ENCODE measurements around the gene ALOX12B. TPM values are rescaled to one million over a fixed set of nuclear protein-coding genes. Genes with fewer than 3 reads are reported as not detected.
"Not testable (repeated sequence)": the region's sequence is repeated elsewhere in the genome, so short reads cannot be mapped to it uniquely, and the experiment has no call there.

The ALOX12B gene
- total RNA-seq, 4 donors from 2014 or later: not detected

GRCh38 chr17:8110456-8110804 is 22.9 kb upstream of the ALOX12B start:
- WGBS, 2 donors (ENCODE audit: low coverage in 1 of 2): 15 to 50% methylated on average over 2 to 10 of the region's 10 CpGs
- no peaks in the 10 kb centered on the region for H3K36me3 ChIP-seq
- H3K27ac ChIP-seq: no peak overlapping the region
- in situ Hi-C loops (cut with MboI; ENCODE audit: low pct_ligation_motif_present in 1 of 4, low pct_unique_long_range_greater_than_20kb in 1 of 4, low sequenced_read_pairs in 3 of 4): loop anchor here in 1 of 4 donors (10.0 kb wide), 1 partner anchor 46 kb away; no protein-coding TSS in a partner anchor
- peaks cover 4 to 10% (median 7%) of the 10 kb centered on the region in 4 donors for H3K4me1 ChIP-seq
- H3K9me3 ChIP-seq: no peaks in the 10 kb centered on the region
- H3K4me3 ChIP-seq: peak overlapping the region in 1 of 4 donors; percentile 42
- peaks cover 75% of the 10 kb centered on the region for H3K27me3 ChIP-seq
- no peak for TF ChIP-seq POLR2A (IDR thresholded peaks at IDR 0.05)
- TF ChIP-seq CTCF (IDR thresholded peaks at IDR 0.05): peak in 1 of 5 experiments; percentile 7
- intact Hi-C loops (cut with DNase I; ENCODE audit: low total_unique reads): no loop called here
- DNase-seq: no peak

- intact Hi-C loops (cut with DNase I; ENCODE audit: low total_unique reads) (no loop called here), in situ Hi-C loops (cut with MboI; ENCODE audit: low pct_ligation_motif_present in 1 of 4, low pct_unique_long_range_greater_than_20kb in 1 of 4, low sequenced_read_pairs in 3 of 4) (loop anchor here in 1 of 4 donors (10.0 kb wide), 1 partner anchor 45 kb away; no protein-coding TSS in a partner anchor)
- Histone ChIP-seq H3K27me3 (peaks cover 69% of the 10 kb centered on the region), H3K27ac (no peak overlapping the region), H3K4me3 (peak overlapping the region in 2 of 4 donors; percentile 39 to 42), H3K4me1 (peaks cover 4 to 10% (median 7%) of the 10 kb centered on the region in 4 donors), H3K36me3 (no peaks in the 10 kb centered on the region), H3K9me3 (no peaks in the 10 kb centered on the region)
- peak; percentile 78 for DNase-seq
- TF ChIP-seq EP300 (IDR thresholded peaks at IDR 0.05; ENCODE audit: low read depth): no peak
- TF ChIP-seq CTCF (IDR thresholded peaks at IDR 0.05): peak; percentile 77 to 93 (median 87)
- WGBS, 2 donors (ENCODE audit: low coverage in 1 of 2): 0 to 12% methylated on average over 4 to 52 of the region's 63 CpGs
Measured at GRCh38 chr17:8109661-8110455, 22.3 kb upstream of the ALOX12B start.

- no peak overlapping the region for H3K27ac ChIP-seq
- no peak overlapping the region for H3K4me3 ChIP-seq
- in situ Hi-C loops (cut with MboI; ENCODE audit: low pct_ligation_motif_present in 1 of 4, low pct_unique_long_range_greater_than_20kb in 1 of 4, low sequenced_read_pairs in 3 of 4) (no loop called here), intact Hi-C loops (cut with DNase I; ENCODE audit: low total_unique reads) (no loop called here)
- no peak for DNase-seq
- TF ChIP-seq POLR2AphosphoS5 (IDR thresholded peaks at IDR 0.05): no peak
- TF ChIP-seq EP300 (IDR thresholded peaks at IDR 0.05; ENCODE audit: low read depth): no peak
- no peak for TF ChIP-seq CTCF (IDR thresholded peaks at IDR 0.05)
- no peaks in the 10 kb centered on the region for H3K36me3 ChIP-seq
- H3K4me1 ChIP-seq: peaks cover 4 to 10% (median 7%) of the 10 kb centered on the region in 4 donors
- H3K27me3 ChIP-seq: peaks cover 62% of the 10 kb centered on the region
- 81% methylated on average over 31 of the region's 33 CpGs; no CpG with 5 or more reads in 1 of the 2 donors for WGBS, 2 donors (ENCODE audit: low coverage in 1 of 2)
- H3K9me3 ChIP-seq: no peaks in the 10 kb centered on the region
Measured at GRCh38 chr17:8108972-8109660, 21.6 kb upstream of the ALOX12B start.

- H3K27ac ChIP-seq; H3K4me3 ChIP-seq; H3K9me3 ChIP-seq; H3K36me3 ChIP-seq; DNase-seq; intact Hi-C loops (cut with DNase I; ENCODE audit: low total_unique reads); H3K4me1 ChIP-seq; in situ Hi-C loops (cut with MboI; ENCODE audit: low pct_ligation_motif_present in 1 of 4, low pct_unique_long_range_greater_than_20kb in 1 of 4, low sequenced_read_pairs in 3 of 4): not testable (repeated sequence)
- WGBS, 2 donors (ENCODE audit: low coverage in 1 of 2): 80% methylated on average over 4 of the region's 4 CpGs; no CpG with 5 or more reads in 1 of the 2 donors
- H3K27me3 ChIP-seq: peaks cover 40% of the 10 kb centered on the region
Measured at GRCh38 chr17:8106980-8107379, 19.5 kb upstream of the ALOX12B start.

All from transverse colon (tissue), 4 donors.